ENCODE measurements around the gene PTPN5. TPM values are rescaled to one million over a fixed set of nuclear protein-coding genes. Genes with fewer than 3 reads are reported as not detected.

Gene PTPN5
- total RNA-seq, 1 experiment from 2014 or later = 1.4 TPM

- H3K27ac ChIP-seq (ENCODE audit: insufficient read length, low read depth, low read length) = no peak overlapping the region
- no peak overlapping the region for H3K14ac ChIP-seq (ENCODE audit: insufficient read depth, low read length)
- no peak overlapping the region for H4K91ac ChIP-seq (ENCODE audit: insufficient read length, low read depth, low read length)
- H3K23me2 ChIP-seq (ENCODE audit: insufficient read length, low read depth, low read length, poor library complexity, severe bottlenecking) = no peaks in the 10 kb centered on the region
- no peaks in the 10 kb centered on the region for H3K27me3 ChIP-seq (ENCODE audit: insufficient read depth, low read length)
- no peak overlapping the region for H3K56ac ChIP-seq (ENCODE audit: insufficient read length, low read depth, low read length)
- no peak overlapping the region for H3K9ac ChIP-seq (ENCODE audit: extremely low read depth, insufficient read length, low read length)
- TF ChIP-seq CTCF (conservative IDR thresholded peaks at IDR 0.05) = no peak
- H3K4ac ChIP-seq (ENCODE audit: low read depth, low read length) = no peak overlapping the region
- no peaks in the 10 kb centered on the region for H4K20me1 ChIP-seq (ENCODE audit: control insufficient read depth, insufficient read depth, insufficient read length)
- H2BK12ac ChIP-seq (ENCODE audit: insufficient read length, low read depth, low read length) = no peak overlapping the region
- Mint-ChIP-seq H3K9me3 (no peaks in the 10 kb centered on the region; a peak in 1 of 5 replicates), H3K36me3 (ENCODE audit: insufficient read depth in 1 of 3, low read depth in 3 of 3) (no peaks in the 10 kb centered on the region; a peak in 1 of 7 replicates), H3K27ac (no peak overlapping the region), H3K4me1 (peaks cover 8 to 9% of the 10 kb centered on the region in 2 experiments), H3K27me3 (ENCODE audit: low read depth) (peaks cover 4% of the 10 kb centered on the region), H3K4me3 (no peak overlapping the region)
- no peak overlapping the region for H2AFZ ChIP-seq (ENCODE audit: low read length)
- H3K4me2 ChIP-seq (ENCODE audit: insufficient read depth, insufficient read length, low read length) = no peak overlapping the region
- no peak overlapping the region for H3K18ac ChIP-seq (ENCODE audit: insufficient read length, low read depth, low read length)
- H4K8ac ChIP-seq (replicated peaks; ENCODE audit: insufficient read length, low read depth, low read length) = no peak overlapping the region
- H3K9me3 ChIP-seq (ENCODE audit: control insufficient read depth, low read depth, low read length) = no peaks in the 10 kb centered on the region
- WGBS (ENCODE audit: extremely low coverage, insufficient read length, low lambda C conversion rate) = no CpG with 5 or more reads among the region's 3 CpGs
- no peaks in the 10 kb centered on the region for H3K79me2 ChIP-seq (ENCODE audit: insufficient read depth, low read length)
- no peak for DNase-seq
- H3K4me1 ChIP-seq (ENCODE audit: insufficient read depth, low read length) = no peaks in the 10 kb centered on the region
- H3K23ac ChIP-seq (ENCODE audit: insufficient read length, low read depth, low read length) = no peak overlapping the region
- no peak overlapping the region for H2BK20ac ChIP-seq (ENCODE audit: low read depth, low read length, poor library complexity, severe bottlenecking)
- no peak overlapping the region for H2AK5ac ChIP-seq (ENCODE audit: insufficient read length, low read length)
- H3T11ph ChIP-seq (ENCODE audit: low read length) = no peak overlapping the region
- no peak overlapping the region for H2BK120ac ChIP-seq (ENCODE audit: low read depth, low read length, poor library complexity, severe bottlenecking)
- no peak overlapping the region for H2BK5ac ChIP-seq (ENCODE audit: insufficient read length, low read length)
- no peak overlapping the region for H2BK15ac ChIP-seq (ENCODE audit: low read depth, low read length)
- H3K79me1 ChIP-seq (ENCODE audit: insufficient read depth, low read depth, low read length, poor library complexity, severe bottlenecking) = no peaks in the 10 kb centered on the region
- no peak overlapping the region for H4K5ac ChIP-seq (ENCODE audit: insufficient read length, low read depth, low read length)
Measured at GRCh38 chr11:18741783-18742182, 49.8 kb downstream of the PTPN5 start.

Data from H9 (cell line).